ENCODE measurements around the gene NOS1AP.

NOS1AP gene

DNA sequence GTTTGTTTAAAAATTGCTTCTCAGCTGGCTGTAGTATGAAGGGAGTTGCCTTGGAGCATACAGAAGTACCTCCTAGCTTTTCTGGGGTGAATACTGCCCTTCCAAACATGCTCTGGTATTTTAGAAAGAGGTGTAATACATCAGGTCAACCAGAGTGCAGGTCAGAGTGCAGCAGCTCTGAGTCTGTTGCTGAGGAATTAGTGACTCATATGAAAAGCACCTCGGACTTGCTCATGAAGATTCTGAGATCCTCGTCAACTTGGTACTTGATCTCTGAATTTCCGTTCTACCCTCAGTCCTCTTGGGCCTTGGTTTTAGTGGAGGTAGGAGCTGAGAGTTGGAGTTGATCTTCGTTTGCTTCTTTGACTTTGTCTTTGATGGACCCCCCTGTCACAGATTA is 67.3 kb downstream of the NOS1AP start:
- no peak for DNase-seq (ENCODE audit: low spot score)

DNA sequence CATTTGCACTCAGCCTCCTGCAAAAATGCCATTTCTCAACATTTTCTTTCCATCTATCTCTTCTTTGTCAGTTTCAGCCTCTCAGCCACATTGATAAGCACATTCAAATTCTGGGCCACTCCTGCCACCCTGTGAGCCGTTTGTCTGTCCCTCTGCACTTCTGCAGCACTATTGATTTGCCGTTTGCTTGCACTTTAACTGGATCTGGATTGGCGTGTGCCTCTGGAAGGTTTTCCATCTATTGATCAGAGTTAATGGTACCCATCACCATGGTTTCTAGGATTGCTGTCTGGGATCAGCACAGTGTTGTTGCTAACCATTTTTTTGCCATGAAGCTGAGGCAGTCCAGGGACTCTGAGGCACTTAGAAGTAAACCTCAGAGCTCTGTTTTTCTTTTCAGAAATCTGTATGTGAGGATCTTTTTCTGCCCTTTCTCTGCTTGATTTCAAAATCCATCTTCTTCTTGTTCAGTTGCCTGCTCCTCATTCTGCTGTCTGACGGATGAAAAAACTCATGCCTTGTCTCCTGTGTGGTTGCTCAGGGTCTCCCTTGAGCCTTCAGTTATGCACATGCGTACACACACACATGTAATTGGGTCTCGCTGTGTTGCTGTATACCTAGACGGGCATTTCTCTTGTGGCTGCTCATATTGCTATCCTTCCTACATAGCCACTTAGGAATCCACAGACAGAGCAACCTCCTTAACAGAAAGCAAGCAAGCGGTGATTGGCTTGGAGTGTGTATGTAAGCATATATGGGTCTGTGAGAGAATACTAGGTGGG is 67.9 kb downstream of the NOS1AP start:
- DNase-seq (ENCODE audit: low spot score) = no peak

GRCh38 chr1:162138112-162138511 is 68.6 kb downstream of the NOS1AP start:
- no peak for DNase-seq (ENCODE audit: low spot score)

DNA sequence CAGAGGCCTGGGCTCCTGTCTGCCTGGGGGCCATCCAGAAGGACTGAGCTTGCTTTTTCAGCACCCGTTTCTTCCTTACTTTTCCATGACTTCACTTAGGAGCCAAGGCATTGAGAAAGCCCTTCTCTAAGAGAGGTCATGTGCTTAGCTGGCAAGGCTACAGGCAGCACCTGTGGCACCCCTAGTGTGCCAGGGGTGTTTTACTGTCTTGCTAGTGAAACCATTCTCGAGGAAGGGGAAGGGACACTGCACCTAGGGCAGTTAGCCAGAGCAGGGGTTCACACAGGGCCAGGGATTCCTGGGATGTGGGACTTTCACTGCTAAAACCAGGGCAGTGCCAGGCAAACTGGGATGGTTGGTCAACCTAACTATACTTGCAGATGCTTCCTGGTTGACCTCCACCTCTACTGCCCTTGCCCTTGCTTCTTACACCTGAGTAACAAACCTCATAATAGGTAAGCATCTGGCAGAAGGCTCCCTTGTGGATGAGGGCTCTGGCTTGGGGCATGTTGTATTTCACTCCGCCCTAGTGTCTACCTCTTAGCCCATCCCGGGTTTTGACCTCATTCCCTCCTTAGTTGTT is 69.2 kb downstream of the NOS1AP start:
- no peak for DNase-seq (ENCODE audit: low spot score)

DNA sequence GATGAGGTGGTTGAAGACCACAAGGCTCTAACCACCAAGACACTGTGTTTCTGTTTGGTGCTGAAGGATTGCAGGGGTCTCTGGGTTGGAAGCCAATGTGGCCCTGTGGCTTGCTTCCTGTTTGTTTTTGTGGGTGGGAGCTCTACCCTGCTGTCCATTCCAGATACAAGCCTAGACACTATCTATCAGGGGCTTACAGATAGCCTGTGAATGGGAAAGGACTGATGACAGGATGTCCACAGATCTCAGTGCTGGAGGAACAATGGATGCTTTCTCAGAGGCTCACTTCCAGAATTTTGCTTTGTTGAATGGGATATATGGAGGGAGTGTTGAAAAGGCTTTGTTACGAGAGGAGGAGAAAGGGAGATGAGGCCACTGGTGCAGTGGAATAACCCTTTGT is 69.7 kb downstream of the NOS1AP start:
- no peak for DNase-seq (ENCODE audit: low spot score)

DNA sequence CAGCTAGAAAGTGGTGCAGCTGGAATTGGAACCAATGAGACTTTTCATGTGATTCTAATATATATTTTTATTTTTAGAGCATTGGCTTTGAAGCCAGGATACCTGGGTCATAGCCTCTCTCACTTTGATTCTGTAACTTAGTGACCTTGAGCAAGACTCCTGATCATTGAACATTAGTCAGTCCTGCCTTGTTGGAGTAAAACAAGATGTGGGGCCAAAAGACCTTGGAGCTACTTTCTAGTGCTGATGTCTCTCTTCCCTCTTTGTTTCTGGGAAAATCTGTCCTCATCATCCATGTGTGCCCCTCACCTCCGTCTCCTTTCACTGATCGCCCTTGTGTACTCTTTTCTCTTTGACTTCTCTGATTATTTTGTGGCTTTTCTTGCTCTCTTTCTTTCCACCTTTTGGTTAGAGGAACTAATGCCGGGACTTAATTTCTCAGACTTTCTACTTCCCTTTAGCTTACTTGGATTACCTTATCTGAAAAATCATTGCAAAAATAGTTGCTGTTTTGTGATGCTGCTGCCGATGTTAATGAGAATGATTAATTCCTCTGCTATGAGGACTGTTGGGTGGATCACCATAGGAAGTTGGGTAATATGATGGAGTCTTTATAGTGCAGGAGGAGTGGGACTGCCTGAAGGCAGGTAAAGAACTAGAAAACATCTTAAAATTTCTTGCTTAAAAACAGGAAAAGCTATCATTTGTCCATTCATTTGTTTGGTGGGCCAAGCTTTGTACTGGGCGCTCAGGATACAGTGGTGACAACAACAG is 72.0 kb downstream of the NOS1AP start:
- DNase-seq (ENCODE audit: low spot score) = no peak

GRCh38 chr1:162142968-162143367 is 73.5 kb downstream of the NOS1AP start:
- no peak for DNase-seq (ENCODE audit: low spot score)

GRCh38 chr1:162144268-162144667 is 74.8 kb downstream of the NOS1AP start:
- DNase-seq (ENCODE audit: low spot score) = no peak

- DNase-seq (ENCODE audit: low spot score) = no peak
Measured at GRCh38 chr1:162144853-162145252, 75.4 kb downstream of the NOS1AP start.

DNA sequence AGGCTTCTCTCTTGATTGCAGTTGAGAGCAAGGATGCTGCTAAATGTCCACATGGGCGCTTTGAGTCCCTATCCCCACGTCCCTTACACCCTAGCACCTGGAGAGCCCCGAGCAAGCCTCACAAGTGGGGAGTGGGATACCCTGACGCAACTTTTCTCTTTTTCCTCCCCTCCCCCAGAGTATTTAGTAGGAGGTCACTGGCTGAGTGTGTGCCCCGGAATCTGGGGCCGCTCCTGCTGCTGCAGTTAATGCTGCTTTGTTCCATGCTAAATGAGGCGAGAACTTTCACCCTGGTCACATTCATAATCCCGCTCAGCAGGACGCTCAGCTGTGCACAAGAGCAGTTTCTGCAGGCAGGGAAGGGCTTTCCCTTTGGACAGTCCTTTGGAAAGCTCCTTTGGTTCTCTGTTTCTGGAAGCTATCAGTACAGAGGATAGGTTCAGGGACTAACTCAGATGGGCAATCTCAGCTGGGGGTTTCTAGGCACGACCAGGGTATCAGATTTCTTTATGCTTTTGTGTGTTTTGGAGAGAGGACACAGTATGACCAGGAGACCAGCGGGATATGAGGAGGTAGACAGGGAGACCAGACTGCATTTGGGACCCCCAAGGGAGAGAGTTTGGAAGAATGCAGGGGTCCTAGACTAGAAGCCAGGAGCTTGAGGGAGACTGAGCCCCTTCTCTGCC is 75.9 kb downstream of the NOS1AP start:
- no peak for DNase-seq (ENCODE audit: low spot score)

GRCh38 chr1:162145966-162146696 is 76.6 kb downstream of the NOS1AP start:
- DNase-seq (ENCODE audit: low spot score) = no peak

DNA sequence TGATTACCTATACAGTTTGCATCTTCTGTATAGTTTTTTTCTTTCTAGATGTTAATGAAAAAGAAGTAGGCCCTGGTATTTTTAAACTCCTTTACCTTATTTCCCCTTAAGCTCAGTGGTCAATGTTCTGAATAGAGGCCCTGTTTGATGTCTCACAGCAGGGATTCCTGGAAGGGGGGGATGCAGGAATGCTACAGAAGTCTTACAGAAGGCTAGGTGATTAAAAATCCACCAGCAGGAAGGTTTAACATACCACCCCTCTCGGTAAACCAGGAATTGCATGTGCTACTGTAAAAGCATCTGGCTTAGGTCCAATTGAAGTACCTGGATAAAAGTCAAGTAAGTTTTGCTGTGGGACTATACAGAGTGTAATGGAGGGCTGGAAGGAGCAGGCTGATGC is 78.3 kb downstream of the NOS1AP start:
- no peak for DNase-seq (ENCODE audit: low spot score)

DNA sequence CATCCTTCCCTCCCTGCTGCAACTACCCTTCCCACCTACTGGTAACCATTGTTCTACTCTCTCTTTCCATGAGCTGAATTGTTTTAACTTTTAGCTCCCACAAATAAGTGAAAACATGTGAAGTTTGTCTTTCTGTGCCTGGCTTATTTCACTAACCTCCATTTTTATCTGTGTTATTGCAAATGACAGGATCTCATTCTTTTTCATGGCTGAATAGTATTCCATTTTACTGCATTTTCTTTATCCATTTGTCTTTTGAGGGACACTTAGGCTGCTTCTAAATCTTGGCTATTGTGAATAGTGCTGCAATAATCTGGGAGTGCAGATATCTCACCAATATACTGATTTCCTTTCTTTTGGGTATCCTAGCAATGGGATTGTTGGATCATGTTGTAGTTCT is 80.6 kb downstream of the NOS1AP start:
- DNase-seq (ENCODE audit: low spot score) = no peak

- no peak for DNase-seq (ENCODE audit: low spot score)
Measured at GRCh38 chr1:162151900-162152829, 82.7 kb downstream of the NOS1AP start.

DNA sequence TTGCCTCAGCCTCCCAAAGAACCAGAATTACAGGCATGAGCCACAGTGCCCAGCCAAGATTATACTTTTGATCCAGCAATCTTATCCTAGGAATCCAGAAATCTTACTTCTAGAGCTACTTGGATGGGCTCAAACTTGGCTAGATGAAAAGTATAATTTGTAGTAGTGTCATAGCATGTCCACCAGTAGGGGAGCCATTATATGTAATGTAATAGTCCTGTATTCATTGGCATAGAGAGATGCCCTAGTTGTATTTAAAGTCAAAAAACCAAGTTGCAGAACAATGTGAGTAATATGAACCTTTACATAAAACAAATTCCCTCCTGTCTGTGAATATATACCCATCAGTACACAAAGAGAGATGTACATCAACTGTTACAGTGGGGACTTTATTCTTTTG is 83.9 kb downstream of the NOS1AP start:
- DNase-seq (ENCODE audit: low spot score) = no peak

DNA sequence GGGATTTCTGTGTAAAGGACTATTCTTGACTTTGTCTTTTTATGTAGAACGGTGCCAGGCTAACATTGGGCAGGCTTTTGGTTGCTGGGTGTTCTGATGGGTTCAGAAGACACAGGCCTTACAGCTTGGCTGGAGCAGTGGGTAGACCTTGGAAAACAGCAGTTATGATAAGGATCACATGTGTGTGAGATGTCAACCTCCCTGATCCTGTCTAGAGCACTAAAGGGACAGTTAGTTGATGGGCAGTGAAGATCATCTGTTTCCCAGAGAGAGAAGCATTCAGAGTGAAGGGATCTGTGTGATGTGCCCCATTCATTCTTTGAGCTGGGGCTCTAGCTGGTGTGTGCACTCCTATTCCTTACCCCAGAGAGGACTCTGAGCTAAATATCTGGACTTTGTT is 88.0 kb downstream of the NOS1AP start:
- DNase-seq (ENCODE audit: low spot score) = peak; percentile 71

DNA sequence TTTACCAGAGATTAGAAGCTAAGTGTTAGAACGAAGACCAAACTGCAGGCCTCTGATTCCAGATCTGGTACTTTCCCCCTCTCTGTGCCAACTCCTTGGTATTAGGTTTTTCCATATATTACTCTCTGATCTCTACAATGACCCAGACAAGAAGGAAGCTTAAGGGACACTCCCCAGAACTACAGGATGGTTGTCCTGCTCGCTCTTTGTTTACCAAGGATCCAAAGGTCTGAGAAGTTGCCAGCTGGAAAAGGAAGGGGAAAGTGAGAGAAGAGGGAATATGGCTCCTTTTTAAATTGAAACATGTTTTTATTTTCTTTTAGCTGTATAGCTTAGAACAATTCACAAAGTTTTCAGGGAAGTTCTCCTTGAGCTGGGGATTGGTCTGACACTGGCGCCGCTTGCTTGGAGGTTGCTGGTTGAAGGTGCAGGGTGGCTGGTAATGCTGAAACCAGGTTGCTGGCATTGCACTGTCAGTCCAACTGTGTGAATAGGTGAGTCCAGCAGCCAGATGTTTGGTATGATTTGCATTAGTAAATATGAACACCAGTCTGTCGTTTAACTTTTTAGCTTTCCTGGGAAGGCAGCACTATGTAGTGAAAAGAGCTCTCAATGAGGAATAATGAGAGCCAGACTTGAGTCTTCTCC is 89.3 kb downstream of the NOS1AP start:
- no peak for DNase-seq (ENCODE audit: low spot score)

DNA sequence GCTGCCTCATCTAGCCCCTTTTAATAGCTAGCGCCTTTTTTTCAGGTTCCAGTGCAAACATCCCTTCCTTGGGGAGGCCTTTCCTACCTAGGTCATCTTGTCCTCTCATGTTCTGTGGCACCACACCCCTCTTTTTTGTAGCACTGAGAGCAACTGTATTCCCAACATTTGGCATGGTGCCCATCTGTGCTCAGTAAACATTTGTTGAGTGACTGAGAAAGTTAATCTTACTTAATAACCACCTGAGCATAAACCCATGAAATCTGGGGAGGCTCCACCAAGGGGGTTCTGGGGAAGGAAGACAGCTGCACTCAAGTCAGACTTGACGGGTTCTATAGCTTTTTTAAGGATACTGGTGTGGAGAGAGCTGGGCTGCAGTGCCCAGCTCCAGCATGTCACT is 90.0 kb downstream of the NOS1AP start:
- DNase-seq (ENCODE audit: low spot score) = no peak

- DNase-seq (ENCODE audit: low spot score) = no peak
Measured at GRCh38 chr1:162161916-162162550, 92.5 kb downstream of the NOS1AP start.

All from SK-N-DZ (cell line).